K562 (cell line): ENCODE data around the gene AMN1. TPM values are rescaled to one million over a fixed set of nuclear protein-coding genes. Genes with fewer than 3 reads are reported as not detected.

Source experiments
- AFF4 ChIP-seq: sonication (generic); formaldehyde crosslinking; IDR thresholded peaks from 2 replicates; pipeline ENCODE4 v1.8.0; 2023; ENCODE audit warnings: mild to moderate bottlenecking, missing genetic modification reagents
- ERF ChIP-seq: fragments of 450-650 bp; formaldehyde crosslinking; IDR thresholded peaks from 2 replicates; pipeline ENCODE4 v1.4.0; 2020; ENCODE audit warnings: mild to moderate bottlenecking, mixed read lengths
- ETV1 ChIP-seq: fragments of 450-650 bp; conservative IDR thresholded peaks from 2 replicates; pipeline ENCODE4 v1.6.1; 2016; ENCODE audit warnings: missing genetic modification characterization, control low read depth, low read depth, missing compliant biosample characterization
- HNRNPLL ChIP-seq: fragments of 200-400 bp; formaldehyde crosslinking; IDR thresholded peaks from 2 replicates; pipeline ENCODE4 v1.6.1; 2017; ENCODE audit warnings: low read length, low read depth, mild to moderate bottlenecking; ENCODE audit not compliant: poor library complexity, severe bottlenecking
- HOMEZ ChIP-seq: fragments of 250-450 bp; sonication (Bioruptor Pico); IDR thresholded peaks from 2 replicates; pipeline ENCODE4 v1.4.0; 2020; ENCODE audit warnings: mild to moderate bottlenecking, moderate library complexity
- NONO ChIP-seq, 2 experiments: fragments of 200-400 bp in 1 of 2; fragments of 450-650 bp in 1 of 2; formaldehyde crosslinking in 1 of 2; IDR thresholded peaks; 2 replicates each; pipeline ENCODE4 v1.6.1; 2017; ENCODE audit warnings: low read depth in 2 of 2, mild to moderate bottlenecking in 2 of 2, moderate library complexity in 2 of 2, low read length in 1 of 2
- SIX5 ChIP-seq, 2 experiments: IDR thresholded peaks; 2 replicates each; pipeline ENCODE4 v1.6.1; 2011; ENCODE audit warnings: low read length in 2 of 2, borderline replicate concordance in 1 of 2, low read depth in 1 of 2, mild to moderate bottlenecking in 1 of 2, moderate library complexity in 1 of 2; ENCODE audit not compliant: insufficient read depth in 1 of 2
- SMARCE1 ChIP-seq: fragments of 450-650 bp; IDR thresholded peaks from 2 replicates; pipeline ENCODE4 v1.7.1; 2016; ENCODE audit warnings: mild to moderate bottlenecking
- SRSF9 ChIP-seq: fragments of 200-400 bp; formaldehyde crosslinking; IDR thresholded peaks from 2 replicates; pipeline ENCODE4 v1.6.1; 2017; ENCODE audit warnings: low read depth, low read length, borderline replicate concordance
- TCF15 ChIP-seq: fragments of 250-450 bp; sonication (Bioruptor Pico); IDR thresholded peaks from 2 replicates; pipeline ENCODE4 v1.8.0; 2022; ENCODE audit warnings: moderate library complexity, mild to moderate bottlenecking, inconsistent platforms
- TFE3 ChIP-seq: fragments of 450-650 bp; formaldehyde crosslinking; IDR thresholded peaks from 2 replicates; pipeline ENCODE4 v1.4.0; 2020; ENCODE audit warnings: mild to moderate bottlenecking, mixed read lengths
- VEZF1 ChIP-seq: fragments of 200-800 bp; sonication (Bioruptor generic); IDR thresholded peaks from 2 replicates; pipeline ENCODE4 v1.6.1; 2017; ENCODE audit warnings: missing genetic modification characterization, missing compliant biosample characterization
- ZNF24 ChIP-seq: fragments of 450-650 bp; IDR thresholded peaks from 2 replicates; pipeline ENCODE4 v1.6.1; 2016
- ZNF512 ChIP-seq: IDR thresholded peaks from 2 replicates; pipeline ENCODE4 v1.6.1; 2016; ENCODE audit warnings: missing genetic modification characterization, missing compliant biosample characterization
- polyA plus RNA-seq, 8 experiments: library from polyadenylated mRNA; depleted of rRNA in 4 of 8; stranded (reverse) in 5 of 8; unstranded in 3 of 8; fragments of >200 nt; fragmentation: Nextera tagmentation in 2 of 8; fragmentation: Illumina TruSeq in 1 of 8; extraction: Ambion mirVana in 2 of 8; extraction: Trizol in 1 of 8; gene quantifications; 2 replicates each; pipeline versions ENCODE4 v1.2.1 to v1.2.3, GENCODE V29; 2011 to 2014; ENCODE audit warnings: inconsistent platforms in 1 of 8, missing spikeins in 1 of 8
- total RNA-seq, 7 experiments: library from RNA; depleted of rRNA in 6 of 7; stranded (reverse); fragments of >200 nt in 6 of 7; fragmentation: Illumina TruSeq in 2 of 7; extraction: Trizol in 2 of 7; gene quantifications; 2 replicates each; pipeline versions ENCODE4 v1.2.1 to v1.2.3, GENCODE V29; 2011 to 2021; ENCODE audit warnings: low replicate concordance in 1 of 7

AMN1 gene
- total and polyA plus RNA-seq, 9 of the 15 experiments (the other 6 are each of a cell fraction or from before 2014, with no cell fraction given): 5.2 to 27.6 (median 13.0) TPM

GRCh38 chr12:31728289-31728916 lies 418 bp downstream of the AMN1 start (continued):
- TF ChIP-seq SMARCE1: no peak
- TF ChIP-seq VEZF1 (CRISPR knock-in tag): peak; percentile 94
- 0 out of 2 replicates have a peak, but pooled peaks have one; percentile 66 for TF ChIP-seq ERF (CRISPR knock-in tag)
- TF ChIP-seq TFE3: peak; percentile 87
- TF ChIP-seq TCF15 (CRISPR knock-in tag): no peak
- no peak for TF ChIP-seq ZNF512
- no peak for TF ChIP-seq ZNF24
- TF ChIP-seq SIX5 (IDR thresholded peaks at IDR 0.05; ENCODE audit: borderline replicate concordance in 1 of 2, insufficient read depth in 1 of 2, low read depth in 1 of 2, low read length in 2 of 2): no peak
- TF ChIP-seq ETV1 (tag): 0 out of 2 replicates have a peak, but pooled peaks have one; percentile 9
- no peak for TF ChIP-seq SRSF9
- no peak for TF ChIP-seq NONO (IDR thresholded peaks at IDR 0.05; ENCODE audit: low read depth in 2 of 2, low read length in 1 of 2)
- TF ChIP-seq HNRNPLL: peak; percentile 66
- no peak for TF ChIP-seq AFF4 (CRISPR knock-in tag)
- TF ChIP-seq HOMEZ (CRISPR knock-in tag): no peak
